Effector memory CD8-positive, alpha-beta T cell (primary cell): Measurements from ENCODE around the gene ANKRD11.
"Not testable (repeated sequence)": the region's sequence is repeated elsewhere in the genome, so short reads cannot be mapped to it uniquely, and the experiment has no call there.

Experiments
- ATAC-seq: fragments of 150-1000 bp; cut with Tn5 transposase; replicated peaks from 2 replicates; pipeline ENCODE4 v1.10.0; 2021; ENCODE audit warnings: mild to moderate bottlenecking, moderate library complexity
- DNase-seq, 3 experiments: peaks; one replicate each; pipeline ENCODE4 v3.0.0; 2021
- H3K27ac Mint-ChIP-seq, 2 donors: one replicate each; pipeline ENCODE4 v1.8.0; 2022; ENCODE audit warnings: mild to moderate bottlenecking in 2 of 2, mixed read lengths in 2 of 2, moderate library complexity in 2 of 2
- H3K27me3 Mint-ChIP-seq, 2 donors: one replicate each; pipeline ENCODE4 v1.8.0; 2022; ENCODE audit warnings: mixed read lengths in 2 of 2
- H3K36me3 Mint-ChIP-seq: one replicate; pipeline ENCODE4 v1.8.0; 2022; ENCODE audit warnings: mild to moderate bottlenecking, moderate library complexity, mixed read lengths; ENCODE audit not compliant: insufficient read depth
- H3K4me1 Mint-ChIP-seq, 2 donors: one replicate each; pipeline ENCODE4 v1.8.0; 2022; ENCODE audit warnings: low read depth in 2 of 2, mixed read lengths in 2 of 2
- H3K4me3 Mint-ChIP-seq, 2 donors: one replicate each; pipeline ENCODE4 v1.8.0; 2022; ENCODE audit warnings: mild to moderate bottlenecking in 2 of 2, mixed read lengths in 2 of 2, moderate library complexity in 2 of 2
- H3K9me3 Mint-ChIP-seq, 2 donors: one replicate each; pipeline ENCODE4 v1.8.0; 2022; ENCODE audit warnings: mixed read lengths in 2 of 2

Gene ANKRD11

GRCh38 chr16:89304181-89304851, 186.0 kb downstream of the ANKRD11 start:
- Mint-ChIP-seq H3K9me3 (no peaks in the 10 kb centered on the region), H3K27me3 (no peaks in the 10 kb centered on the region), H3K4me1 (peaks cover 44 to 50% of the 10 kb centered on the region in 2 donors), H3K4me3 (peak overlapping the region; percentile 65 to 72), H3K27ac (peak overlapping the region; percentile 72 to 78), H3K36me3 (peaks cover 25% of the 10 kb centered on the region)
- no peak for DNase-seq
- no peak for ATAC-seq

GRCh38 chr16:89303617-89304016, 186.7 kb downstream of the ANKRD11 start:
- Mint-ChIP-seq H3K4me3 (peak overlapping the region; percentile 65 to 72), H3K27ac (peak overlapping the region; percentile 72 to 78), H3K36me3 (peaks cover 27% of the 10 kb centered on the region), H3K9me3 (no peaks in the 10 kb centered on the region), H3K4me1 (peaks cover 43 to 52% of the 10 kb centered on the region in 2 donors), H3K27me3 (no peaks in the 10 kb centered on the region)
- ATAC-seq (peak; percentile 82), DNase-seq (no peak)

GRCh38 chr16:89300976-89301360, 189.4 kb downstream of the ANKRD11 start:
- ATAC-seq (no peak), DNase-seq (no peak)
- Mint-ChIP-seq H3K4me1 (peaks cover 48 to 53% of the 10 kb centered on the region in 2 donors), H3K4me3 (no peak overlapping the region), H3K36me3 (peaks cover 34% of the 10 kb centered on the region), H3K27ac (peak overlapping the region; percentile 38 to 67), H3K27me3 (no peaks in the 10 kb centered on the region), H3K9me3 (no peaks in the 10 kb centered on the region)

- Mint-ChIP-seq H3K27ac (peak overlapping the region; percentile 38 to 67), H3K36me3 (peaks cover 37% of the 10 kb centered on the region), H3K9me3 (no peaks in the 10 kb centered on the region), H3K4me3 (peak overlapping the region in 1 of 2 donors; percentile 29), H3K4me1 (peaks cover 48 to 54% of the 10 kb centered on the region in 2 donors), H3K27me3 (no peaks in the 10 kb centered on the region)
- no peak for ATAC-seq
- DNase-seq: no peak
Measured at GRCh38 chr16:89300311-89300975, 189.9 kb downstream of the ANKRD11 start.

- not testable (repeated sequence) for ATAC-seq, DNase-seq, H3K27me3 Mint-ChIP-seq, H3K9me3 Mint-ChIP-seq, H3K4me3 Mint-ChIP-seq
- H3K4me1 Mint-ChIP-seq: peaks cover 50% of the 10 kb centered on the region in 2 donors
- H3K36me3 Mint-ChIP-seq: peaks cover 44% of the 10 kb centered on the region
- peak overlapping the region; percentile 58 to 59 for H3K27ac Mint-ChIP-seq
Measured at GRCh38 chr16:89299357-89300111, 190.8 kb downstream of the ANKRD11 start.

GRCh38 chr16:89298623-89299225, 191.6 kb downstream of the ANKRD11 start:
- Mint-ChIP-seq H3K27me3 (no peaks in the 10 kb centered on the region), H3K9me3 (no peaks in the 10 kb centered on the region), H3K4me3 (peak overlapping the region in 1 of 2 donors; percentile 37), H3K36me3 (peaks cover 46% of the 10 kb centered on the region), H3K4me1 (peaks cover 42 to 43% of the 10 kb centered on the region in 2 donors), H3K27ac (peak overlapping the region; percentile 58 to 59)
- no peak for DNase-seq
- ATAC-seq: no peak

GRCh38 chr16:89297910-89298545, 192.3 kb downstream of the ANKRD11 start:
- peaks cover 43% of the 10 kb centered on the region for H3K36me3 Mint-ChIP-seq
- no peaks in the 10 kb centered on the region for H3K9me3 Mint-ChIP-seq
- no peaks in the 10 kb centered on the region for H3K27me3 Mint-ChIP-seq
- H3K27ac Mint-ChIP-seq: peak overlapping the region in 1 of 2 donors; percentile 59
- H3K4me3 Mint-ChIP-seq: peak overlapping the region in 1 of 2 donors; percentile 37
- DNase-seq (no peak), ATAC-seq (no peak)
- H3K4me1 Mint-ChIP-seq: peaks cover 35 to 38% of the 10 kb centered on the region in 2 donors

GRCh38 chr16:89297156-89297874, 193.0 kb downstream of the ANKRD11 start:
- Mint-ChIP-seq H3K4me1 (peaks cover 30 to 35% of the 10 kb centered on the region in 2 donors), H3K27me3 (no peaks in the 10 kb centered on the region)

GRCh38 chr16:89295915-89296314, 194.4 kb downstream of the ANKRD11 start:
- Mint-ChIP-seq H3K4me1 (peaks cover 40 to 43% of the 10 kb centered on the region in 2 donors), H3K4me3 (peak overlapping the region in 1 of 2 donors; percentile 34), H3K27ac (peak overlapping the region; percentile 59 to 84), H3K27me3 (no peaks in the 10 kb centered on the region), H3K9me3 (no peaks in the 10 kb centered on the region), H3K36me3 (peaks cover 38% of the 10 kb centered on the region)
- no peak for DNase-seq
- no peak for ATAC-seq

More at GRCh38 chr16:89297156-89297874, 193.0 kb downstream of the ANKRD11 start:
- ATAC-seq: no peak
- Mint-ChIP-seq H3K4me3 (no peak overlapping the region), H3K9me3 (no peaks in the 10 kb centered on the region), H3K27ac (peak overlapping the region; percentile 59 to 84), H3K36me3 (peaks cover 42% of the 10 kb centered on the region)
- no peak for DNase-seq

- no peaks in the 10 kb centered on the region for H3K27me3 Mint-ChIP-seq
- peak overlapping the region; percentile 59 to 84 for H3K27ac Mint-ChIP-seq
- no peak for ATAC-seq
- no peak overlapping the region for H3K4me3 Mint-ChIP-seq
- H3K36me3 Mint-ChIP-seq: peaks cover 38% of the 10 kb centered on the region
- no peaks in the 10 kb centered on the region for H3K9me3 Mint-ChIP-seq
- peaks cover 35 to 38% of the 10 kb centered on the region in 2 donors for H3K4me1 Mint-ChIP-seq
- no peak for DNase-seq
Measured at GRCh38 chr16:89295071-89295900, 195.1 kb downstream of the ANKRD11 start.

- Mint-ChIP-seq H3K36me3 (peaks cover 43% of the 10 kb centered on the region), H3K27ac (peak overlapping the region in 1 of 2 donors; percentile 59), H3K4me1 (peaks cover 36 to 41% of the 10 kb centered on the region in 2 donors), H3K9me3 (no peaks in the 10 kb centered on the region), H3K4me3 (no peak overlapping the region), H3K27me3 (no peaks in the 10 kb centered on the region)
- no peak for DNase-seq
- ATAC-seq: no peak
Measured at GRCh38 chr16:89294486-89294885, 195.9 kb downstream of the ANKRD11 start.
